RCC 7860 (cell line): Measurements from ENCODE around the gene FOXP4.

Experiments used
- DNase-seq: peaks from one replicate; pipeline ENCODE4 v3.0.0-alpha.2; 2015; ENCODE audit warnings: low spot score
- FAIRE-seq: peaks from 2 replicates; lab custom pipeline; 2012; peaks lifted over from hg19 to GRCh38; lab: Jason Lieb, UNC

FOXP4 gene

DNA sequence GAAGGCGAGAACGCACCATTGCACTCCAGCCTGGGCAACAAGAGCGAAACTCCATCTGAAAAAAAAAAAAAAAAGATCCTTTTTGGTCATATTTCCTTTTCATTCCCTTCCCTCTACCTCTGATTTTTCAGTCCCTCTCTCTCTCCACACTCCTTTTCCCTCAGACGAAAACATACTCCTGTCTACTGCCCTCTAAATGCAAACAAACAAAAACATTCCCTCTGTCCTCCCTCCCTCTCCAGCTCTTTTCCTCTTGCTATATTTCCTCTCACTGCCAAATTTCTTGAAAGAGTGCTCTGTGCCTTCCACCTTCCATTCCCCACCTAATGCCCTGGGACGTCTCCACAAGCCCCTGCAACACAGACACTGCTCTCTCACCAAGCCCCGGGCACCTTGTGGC, 77.1 kb downstream of the FOXP4 start:
- no peak for DNase-seq
- no peak for FAIRE-seq

DNA sequence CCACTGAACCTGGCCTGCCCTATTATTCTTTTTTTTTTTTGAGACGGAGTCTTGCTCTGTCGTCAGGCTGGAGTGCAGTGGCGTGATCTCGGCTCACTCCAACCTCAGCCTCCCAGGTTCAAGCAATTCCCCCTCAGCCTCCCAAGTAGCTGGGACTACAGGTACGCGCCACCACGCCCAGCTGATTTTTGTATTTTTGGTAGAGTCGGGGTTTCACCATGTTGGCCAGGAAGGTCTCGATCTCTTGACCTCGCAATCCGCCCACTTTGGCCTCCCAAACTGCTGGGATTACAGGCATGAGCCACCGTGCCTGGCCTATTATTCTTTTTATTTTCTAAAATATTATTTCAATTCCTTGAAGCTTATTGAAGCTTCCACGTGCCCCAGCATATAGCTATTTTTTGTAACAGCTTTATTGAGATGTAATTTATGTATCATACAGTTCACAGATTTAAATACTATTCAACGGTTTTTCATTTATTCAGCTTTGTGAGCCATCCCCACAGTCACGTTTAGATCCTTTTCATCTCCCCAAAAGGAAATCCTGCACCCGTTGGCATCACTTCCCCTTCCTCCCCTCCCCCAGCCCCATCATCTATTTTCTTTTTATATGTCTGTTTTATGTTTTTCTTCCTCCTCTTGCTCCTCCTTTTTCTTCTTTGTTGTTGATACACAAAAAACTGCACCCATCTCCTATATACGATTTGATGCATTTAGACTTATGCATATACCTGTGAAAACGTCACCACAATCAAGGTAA, 78.6 kb downstream of the FOXP4 start:
- no peak for DNase-seq
- FAIRE-seq = no peak

DNA sequence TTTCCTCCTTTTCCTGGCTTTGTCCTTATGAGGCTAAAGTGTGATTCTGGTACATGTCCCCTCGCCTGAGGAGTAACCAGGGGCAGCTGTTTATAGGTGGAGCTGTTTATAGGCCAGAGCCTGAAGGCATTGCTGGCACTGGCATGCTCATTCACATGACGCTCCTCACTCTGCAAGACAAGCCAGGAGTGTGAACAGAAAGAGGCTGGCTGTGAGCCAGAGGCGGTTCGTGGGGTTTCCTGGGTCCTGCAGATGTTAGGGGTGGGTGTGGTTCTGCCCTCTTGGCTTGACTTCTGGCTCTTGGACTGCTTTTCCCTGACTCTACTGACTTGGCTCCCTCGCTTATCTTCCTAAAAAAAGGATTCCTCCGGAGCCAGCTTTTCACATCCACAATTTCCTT, 79.3 kb downstream of the FOXP4 start:
- FAIRE-seq (no peak), DNase-seq (no peak)

DNA sequence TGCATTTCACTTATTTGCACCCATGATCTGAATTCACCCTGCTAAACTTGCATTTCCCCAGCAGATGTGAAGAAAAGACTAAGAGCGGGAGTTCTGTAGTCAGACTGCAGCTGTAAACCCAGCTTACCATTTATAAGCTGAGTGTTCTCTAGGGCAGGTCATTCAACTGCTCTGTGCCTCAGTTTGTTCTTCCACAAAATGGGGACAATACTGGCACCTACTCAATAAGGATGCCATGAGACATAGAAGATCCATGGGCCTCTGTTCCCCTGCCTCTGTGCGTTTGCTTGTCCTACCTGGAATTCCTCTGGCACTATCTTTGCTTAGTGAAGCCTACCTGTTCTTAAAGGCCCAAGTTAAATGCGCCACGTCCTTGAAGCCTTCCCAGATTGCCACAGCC, 79.8 kb downstream of the FOXP4 start:
- no peak for FAIRE-seq
- DNase-seq = no peak

DNA sequence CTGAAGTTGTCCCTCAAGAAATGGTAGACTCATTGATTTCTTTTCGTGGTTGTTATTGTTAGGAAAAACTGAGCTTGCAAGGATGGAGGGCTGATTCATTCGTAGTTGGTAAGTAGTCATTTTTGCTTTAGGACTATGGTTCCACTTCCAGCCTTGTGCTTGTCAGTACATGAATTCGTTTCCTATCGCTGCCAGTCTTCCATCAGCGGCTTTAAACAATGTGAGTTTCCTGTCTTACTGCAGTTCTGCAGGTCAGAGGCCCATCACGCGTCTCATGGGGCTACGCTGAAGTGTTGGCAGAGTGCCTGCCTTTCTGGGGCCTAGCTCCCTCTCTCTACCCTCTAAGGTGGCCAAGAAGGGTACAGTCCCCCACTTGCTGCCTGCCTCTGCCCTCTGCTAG, 80.7 kb downstream of the FOXP4 start:
- no peak for DNase-seq
- no peak for FAIRE-seq

DNA sequence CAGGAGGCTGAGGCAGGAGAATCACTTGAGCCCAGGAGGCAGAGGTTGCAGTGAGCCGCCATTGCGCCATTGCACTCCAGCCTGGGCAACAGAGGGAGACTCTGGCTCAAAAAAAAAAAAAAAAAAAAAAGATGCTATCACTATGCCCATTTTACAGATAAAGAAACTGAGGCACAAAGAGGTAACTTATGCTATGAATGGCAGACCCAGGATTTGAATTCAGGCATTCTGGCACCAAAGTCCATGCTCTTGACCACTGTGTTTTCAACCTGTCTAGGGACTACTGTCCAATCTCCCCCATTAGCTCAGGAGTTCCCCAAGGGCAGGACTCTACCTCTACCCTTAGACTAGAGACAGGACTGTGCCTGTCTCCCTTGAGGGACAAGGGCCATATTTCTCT, 82.9 kb downstream of the FOXP4 start:
- FAIRE-seq = no peak

DNA sequence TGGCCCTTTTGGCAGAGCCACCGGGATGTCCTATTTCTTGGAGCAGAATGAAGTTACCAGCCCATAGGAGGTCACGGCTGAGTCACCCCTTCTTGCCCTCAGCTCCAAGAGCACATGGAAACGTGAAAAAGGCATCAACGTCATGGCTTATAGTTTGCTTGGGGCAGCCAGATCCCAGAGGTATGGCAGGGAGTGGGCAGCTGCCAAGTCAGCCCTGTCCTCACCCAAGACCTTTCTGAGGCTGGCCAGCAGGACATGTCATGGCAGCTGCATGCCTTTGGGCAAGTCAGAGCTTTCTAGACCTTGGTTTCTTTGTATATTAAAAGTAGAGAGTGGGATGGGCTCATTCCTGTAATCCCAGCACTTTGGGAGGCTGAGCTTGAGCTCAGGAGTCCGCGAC, 83.9 kb downstream of the FOXP4 start:
- FAIRE-seq (no peak), DNase-seq (no peak)

More for the DNA sequence above, 82.9 kb downstream of the FOXP4 start:
- no peak for DNase-seq

DNA sequence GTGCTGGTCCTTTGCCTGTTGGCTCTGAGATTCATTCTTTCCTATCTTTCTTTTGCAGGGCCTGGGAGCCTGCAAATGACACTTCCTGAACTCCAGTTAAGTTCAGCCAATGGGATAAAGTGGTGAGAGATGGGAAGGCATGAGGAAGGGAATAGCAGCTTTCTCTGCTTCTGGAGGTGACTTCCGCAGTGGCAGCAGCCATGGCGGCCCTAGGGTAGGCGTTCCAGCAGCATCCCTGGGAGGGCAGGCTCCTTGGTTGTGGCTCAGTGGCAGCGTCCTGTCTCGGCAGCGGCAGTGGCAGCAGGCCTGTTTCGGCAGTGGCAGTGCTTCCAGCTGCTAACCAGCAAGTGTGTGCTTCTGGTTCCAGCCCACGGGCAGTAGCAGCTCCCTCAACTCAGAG, 84.8 kb downstream of the FOXP4 start:
- FAIRE-seq (no peak), DNase-seq (no peak)

DNA sequence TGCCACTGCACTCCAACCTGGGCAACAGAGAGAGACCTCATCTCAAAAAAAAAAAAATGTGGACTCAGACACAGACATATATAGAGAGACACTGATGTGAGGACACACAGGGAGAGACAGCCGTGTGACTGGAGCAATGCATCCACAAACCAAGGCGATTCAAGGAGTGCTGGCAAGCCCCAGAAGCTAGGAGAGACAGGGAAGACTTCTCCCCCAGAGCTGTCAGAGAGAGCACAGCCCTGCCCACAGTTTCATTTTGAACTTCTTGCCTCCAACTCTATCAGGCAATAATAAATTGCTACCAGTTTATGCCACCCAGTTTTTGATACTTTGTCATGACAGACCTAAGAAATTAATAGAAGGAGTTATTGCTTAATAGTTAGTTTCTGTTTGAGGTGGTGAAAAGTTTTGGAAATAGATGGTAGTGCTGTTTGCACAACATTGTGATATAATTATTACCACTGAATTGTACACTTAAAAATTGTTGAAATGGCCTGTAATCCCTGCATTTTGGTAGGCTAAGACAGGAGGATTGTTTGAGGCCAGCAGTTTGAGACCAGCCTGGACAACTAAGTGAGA, 87.0 kb downstream of the FOXP4 start:
- DNase-seq (no peak), FAIRE-seq (no peak)

DNA sequence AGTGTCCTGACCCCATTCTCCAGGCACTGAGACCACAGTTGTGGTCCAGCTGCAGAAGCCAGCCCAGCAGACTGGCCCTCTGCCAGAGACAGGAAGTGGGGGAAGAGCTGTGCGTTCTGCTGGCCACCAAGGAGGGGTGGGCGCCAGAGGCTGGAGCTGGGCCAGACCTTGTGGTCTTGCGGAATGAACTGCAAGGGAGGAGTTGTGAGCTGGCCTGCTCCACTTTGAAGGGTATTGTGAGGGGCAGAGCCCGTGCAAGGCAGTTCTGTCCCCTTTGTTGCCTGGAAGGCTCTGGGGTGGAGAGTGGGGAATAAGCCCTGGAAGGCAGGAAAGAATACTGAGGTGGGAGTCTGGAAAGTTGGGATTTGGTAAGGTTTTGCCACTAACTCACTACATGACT, 88.5 kb downstream of the FOXP4 start:
- DNase-seq (no peak), FAIRE-seq (no peak)

DNA sequence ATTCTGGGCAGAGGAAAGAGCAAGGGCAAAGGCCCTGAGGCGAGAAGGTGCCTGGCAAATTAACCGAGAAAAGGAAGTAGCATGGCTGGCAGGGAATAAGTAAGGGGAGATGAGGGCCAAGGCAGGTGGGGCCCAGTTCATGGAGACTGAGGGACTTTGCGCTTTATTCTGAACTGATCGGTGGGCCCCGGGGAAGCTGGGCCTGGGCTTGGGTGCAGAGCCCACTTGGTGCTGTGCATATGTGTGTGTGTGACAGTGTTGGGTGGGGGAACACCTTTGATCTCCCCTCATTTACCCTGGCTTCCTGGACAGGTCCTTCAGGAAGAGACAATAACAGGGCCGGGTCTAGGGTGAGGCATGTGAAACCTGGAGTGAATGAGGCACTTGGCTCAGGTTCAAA, 89.2 kb downstream of the FOXP4 start:
- no peak for FAIRE-seq

DNA sequence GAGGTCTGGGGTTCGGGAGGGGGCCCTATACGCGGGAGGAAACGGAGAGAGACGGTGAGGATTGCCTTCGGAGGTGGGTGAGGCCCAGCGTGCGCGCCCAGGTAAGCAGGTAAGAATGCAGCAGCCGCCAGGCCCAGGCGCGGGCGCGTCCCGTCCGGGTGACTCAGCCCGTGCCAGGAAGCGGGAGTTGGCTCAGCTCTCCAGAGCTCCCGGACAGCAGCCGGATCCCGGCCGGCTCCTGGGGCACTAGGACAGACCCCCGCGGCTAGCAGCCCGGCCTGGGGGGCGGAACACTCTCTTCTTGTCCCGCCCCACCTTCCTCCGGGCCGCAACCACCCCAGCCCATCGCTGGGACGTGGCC, 90.6 kb downstream of the FOXP4 start:
- no peak for FAIRE-seq
- no peak for DNase-seq

More for the DNA sequence above, 89.2 kb downstream of the FOXP4 start:
- no peak for DNase-seq

DNA sequence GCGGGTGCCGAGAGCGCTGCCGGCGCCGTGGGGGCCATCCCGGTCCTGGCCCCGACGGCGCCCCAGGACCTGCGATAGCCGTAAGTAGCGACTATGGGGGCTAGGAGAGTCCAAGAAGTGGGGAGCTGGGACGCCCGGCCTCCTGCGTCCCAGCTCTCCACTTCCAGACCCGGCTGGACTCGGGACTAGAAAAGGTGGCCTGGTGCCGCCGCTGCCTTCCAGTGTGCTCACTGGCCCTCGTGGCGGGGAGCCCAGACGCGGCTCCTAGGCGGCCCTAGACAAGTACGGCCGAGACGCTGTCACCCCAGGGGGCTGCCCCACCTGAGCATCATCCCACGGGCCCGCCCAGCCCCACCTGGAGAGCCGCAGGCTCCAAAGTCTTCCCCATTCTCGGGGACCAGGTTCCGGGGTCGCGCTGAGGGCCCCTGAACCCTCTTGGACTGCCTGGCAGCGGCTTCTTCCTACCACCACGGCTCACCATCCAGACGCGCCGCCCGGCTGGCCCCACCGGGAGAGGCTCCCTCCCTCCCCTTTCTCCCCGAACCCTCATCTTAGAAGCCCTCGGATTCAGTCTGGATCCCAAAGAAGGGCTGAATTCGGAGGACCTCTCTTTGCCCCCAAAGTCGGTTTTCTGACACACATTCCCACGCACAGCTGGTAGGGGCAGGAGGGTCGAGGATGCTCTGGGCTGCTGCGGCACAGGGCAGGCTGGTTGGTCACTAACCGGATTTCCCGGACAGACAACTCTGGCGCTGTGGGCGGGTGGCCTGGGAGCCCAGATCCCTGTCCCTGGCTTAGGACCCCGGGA, 91.2 kb downstream of the FOXP4 start:
- FAIRE-seq = no peak
- no peak for DNase-seq

DNA sequence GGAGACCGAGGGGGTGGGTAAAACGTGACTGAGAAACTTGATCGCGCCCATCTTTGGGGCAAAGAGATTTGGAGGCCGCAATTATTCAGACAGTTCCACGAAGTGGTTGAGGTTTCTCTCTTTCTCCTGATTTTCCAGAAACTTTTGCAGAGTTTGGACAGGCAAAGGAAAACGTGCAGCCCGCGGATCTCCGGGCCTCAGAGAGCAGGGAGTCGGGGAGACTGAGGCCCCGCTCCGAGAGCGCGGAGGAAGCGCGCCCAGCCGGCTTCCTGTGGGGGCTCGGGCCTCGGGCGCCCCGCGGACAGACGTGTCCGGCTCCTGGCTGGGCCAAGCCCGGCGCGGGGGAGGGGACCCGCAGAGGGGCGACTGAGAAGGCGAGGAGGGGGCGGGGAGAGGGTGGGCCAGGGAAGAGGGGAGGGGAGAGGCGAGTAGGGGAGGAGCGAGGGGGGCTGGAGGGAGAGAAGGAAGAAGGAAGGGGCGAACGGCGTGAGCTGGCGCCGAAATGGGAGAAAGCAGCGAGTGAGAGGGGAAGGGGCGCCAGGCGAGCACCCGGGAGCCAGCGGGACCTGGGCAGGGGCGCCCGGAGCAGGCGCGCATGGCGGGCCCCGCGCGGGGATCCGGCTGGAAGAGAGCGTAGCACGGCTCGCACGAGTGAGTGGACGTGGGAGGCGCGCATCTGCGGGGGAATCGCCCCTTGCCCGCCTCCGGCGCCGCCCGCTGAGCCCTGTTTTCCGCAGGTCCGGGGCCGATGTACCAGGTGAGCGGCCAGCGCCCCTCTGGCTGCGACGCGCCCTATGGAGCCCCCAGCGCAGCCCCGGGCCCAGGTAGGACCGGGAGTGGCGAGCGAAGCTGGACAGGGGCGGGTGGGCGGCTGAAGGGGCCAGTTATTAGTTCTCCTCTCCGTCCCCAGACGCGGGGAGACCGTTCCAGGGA, 92.1 kb downstream of the FOXP4 start, which contains the start of gene MDFI:
TSS of gene MDFI (plus strand) at position 467 of the 933 bp plus-strand sequence. CDS start at position 749, 282 bp downstream.
- FAIRE-seq (no peak), DNase-seq (no peak)

DNA sequence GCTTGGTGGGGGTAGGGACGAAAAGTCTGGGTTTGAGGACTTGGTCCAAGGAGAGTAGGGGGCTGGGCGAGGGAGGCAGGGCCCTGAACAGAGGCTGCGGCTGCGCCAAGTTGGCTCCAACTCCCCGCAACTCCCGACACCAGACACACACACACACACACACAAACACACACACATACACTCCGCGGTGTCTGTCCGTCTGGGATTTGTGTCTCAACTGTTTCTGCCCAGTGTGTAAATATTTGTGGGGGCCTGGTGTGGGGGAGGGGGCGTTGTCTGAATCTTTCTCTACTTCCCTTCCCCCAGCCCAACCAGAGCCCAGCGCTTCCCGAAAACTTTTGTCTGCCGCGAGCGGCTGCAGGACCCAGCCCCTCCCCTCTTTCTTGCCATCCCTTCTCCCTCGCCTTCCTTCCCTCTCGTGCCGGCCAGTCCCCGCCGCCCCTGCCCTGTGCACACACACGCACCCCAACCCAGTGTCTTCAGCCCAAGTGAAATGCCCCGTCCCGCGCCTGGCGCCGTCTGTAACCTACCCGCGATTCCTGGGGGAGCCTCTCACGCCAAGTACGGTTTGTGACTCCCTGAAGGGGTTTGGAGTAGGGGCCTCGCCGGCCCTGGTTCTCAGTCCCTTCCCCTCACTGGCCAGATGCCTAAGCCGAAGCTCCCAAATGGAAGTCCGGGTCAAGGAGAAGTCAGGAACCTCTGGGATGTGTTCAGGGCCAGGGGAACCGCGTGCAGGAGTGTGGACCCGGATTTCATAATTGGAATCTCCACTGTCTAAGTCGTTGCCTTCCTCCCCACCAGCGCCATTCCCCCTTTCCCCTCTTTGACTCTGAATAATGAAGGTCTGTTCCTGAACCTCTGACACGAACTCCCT, 93.0 kb downstream of the FOXP4 start:
- DNase-seq (no peak), FAIRE-seq (no peak)

DNA sequence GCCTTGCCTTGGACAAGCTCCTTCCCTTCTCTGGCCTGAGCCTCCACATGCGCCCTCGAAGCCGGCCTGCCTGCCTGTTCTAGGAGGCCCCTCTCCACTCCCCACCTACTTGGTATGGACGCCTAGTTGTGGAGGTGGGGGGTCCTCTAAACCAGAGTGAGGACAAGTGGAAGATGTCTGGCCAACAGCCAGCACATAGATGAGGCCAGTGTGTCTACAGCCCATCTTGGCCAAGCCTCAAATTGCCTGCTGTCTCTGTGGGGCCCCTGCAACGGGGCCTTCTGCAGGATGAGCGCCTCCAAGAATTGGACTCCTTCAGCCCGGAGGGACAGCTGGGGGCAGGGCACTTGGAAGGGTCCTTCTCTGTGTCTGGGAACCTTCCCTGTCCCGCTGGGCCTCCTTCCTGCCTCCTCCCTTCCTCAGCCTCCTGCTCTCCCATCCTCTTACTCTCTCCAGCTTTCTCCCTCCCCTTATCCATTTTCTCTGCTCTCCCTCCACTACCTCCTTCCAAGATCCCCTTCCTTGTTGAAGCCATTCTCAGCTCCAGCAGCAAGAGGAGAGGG, 93.7 kb downstream of the FOXP4 start:
- FAIRE-seq (no peak), DNase-seq (no peak)

DNA sequence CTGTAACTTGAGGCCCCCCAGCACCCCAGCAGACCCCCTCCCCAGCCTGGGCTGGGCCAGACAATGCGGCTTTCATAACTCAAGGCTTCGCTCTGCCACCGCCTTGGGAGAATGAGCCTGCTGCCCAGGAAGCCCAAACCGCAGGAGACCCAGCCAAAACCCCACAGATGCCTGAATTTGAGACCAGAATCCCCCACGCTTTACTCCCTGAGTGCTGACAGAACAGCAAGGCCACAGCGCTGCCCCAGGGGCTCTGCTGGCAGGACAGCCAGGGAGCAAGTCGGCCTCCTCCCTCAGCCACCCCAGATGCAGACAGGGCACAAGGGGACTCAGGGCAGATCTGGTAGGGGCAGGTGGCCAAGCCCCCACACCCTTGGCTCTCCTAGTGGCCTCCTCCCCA, 94.2 kb downstream of the FOXP4 start:
- DNase-seq = no peak
- no peak for FAIRE-seq

DNA sequence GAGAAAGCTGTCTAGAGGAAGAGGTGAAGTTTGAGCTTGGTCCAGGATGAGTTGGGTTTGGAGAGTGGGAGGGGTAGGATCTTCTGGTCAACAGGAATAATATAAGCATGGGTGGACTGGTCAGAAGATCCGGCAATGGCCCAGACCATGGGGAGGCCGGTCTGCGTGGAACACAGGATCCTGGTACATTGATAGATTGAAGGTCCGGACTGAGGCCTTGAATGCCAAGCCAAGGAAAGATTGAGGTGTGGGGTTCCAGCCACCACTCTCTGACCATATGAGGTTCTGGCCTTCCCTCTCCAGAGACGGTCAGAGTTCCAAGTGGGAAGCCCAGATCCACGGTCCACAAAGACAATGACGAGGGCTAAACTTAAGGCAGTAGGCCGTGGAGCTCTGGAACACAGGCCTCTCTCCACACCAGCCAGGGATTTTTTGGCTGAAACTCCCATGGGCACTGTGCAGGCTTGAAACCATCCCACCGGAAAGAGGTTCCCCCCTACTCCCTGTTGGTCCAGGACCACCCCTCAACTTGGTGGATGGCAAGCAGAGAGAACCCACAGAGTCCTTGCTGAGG, 95.3 kb downstream of the FOXP4 start:
- no peak for FAIRE-seq
- DNase-seq = no peak
